ENCODE measurements around the gene CYSTM1. TPM values are rescaled to one million over a fixed set of nuclear protein-coding genes. Genes with fewer than 3 reads are reported as not detected.

The CYSTM1 gene
- total and polyA plus RNA-seq, 2 experiments from 2014 or later: 16.0 to 42.3 TPM

GRCh38 chr5:140256726-140257125, 81.7 kb downstream of the CYSTM1 start:
- DNase-seq: no peak
- no peak overlapping the region for H3K9ac ChIP-seq
- TF ChIP-seq EZH2 (IDR thresholded peaks at IDR 0.05; ENCODE audit: insufficient read depth, poor library complexity, severe bottlenecking): no peak
- no peak for TF ChIP-seq EZH2phosphoT487 (IDR thresholded peaks at IDR 0.05; ENCODE audit: insufficient read depth, low read depth)
- no peak overlapping the region for H2AFZ ChIP-seq
- H3K27me3 ChIP-seq (replicated peaks; ENCODE audit: insufficient read depth): no peaks in the 10 kb centered on the region
- peaks cover 41% of the 10 kb centered on the region for H3K4me1 ChIP-seq (ENCODE audit: insufficient read depth)
- WGBS, 2 experiments (ENCODE audit: low coverage in 1 of 2, low lambda C conversion rate in 2 of 2, missing lambda C conversion rate in 2 of 2): 93 to 98% methylated on average over 6 of the region's 6 CpGs
- in situ Hi-C loops (cut with MboI): no loop called here
- H3K36me3 ChIP-seq (ENCODE audit: low read depth): no peaks in the 10 kb centered on the region
- H3K4me2 ChIP-seq (ENCODE audit: unreplicated experiment): no peak overlapping the region
- no peak overlapping the region for H3K4me3 ChIP-seq
- peaks cover 81% of the 10 kb centered on the region for H3K79me2 ChIP-seq (ENCODE audit: insufficient read depth)
- peaks cover 39% of the 10 kb centered on the region for H3F3A ChIP-seq (ENCODE audit: insufficient read depth)
- no peak overlapping the region for H3K27ac ChIP-seq
- H3K9me3 ChIP-seq (ENCODE audit: low read depth): no peaks in the 10 kb centered on the region
- no peaks in the 10 kb centered on the region for H4K20me1 ChIP-seq (ENCODE audit: insufficient read depth)
- H3K9me2 ChIP-seq (ENCODE audit: insufficient read depth): no peaks in the 10 kb centered on the region

DNA sequence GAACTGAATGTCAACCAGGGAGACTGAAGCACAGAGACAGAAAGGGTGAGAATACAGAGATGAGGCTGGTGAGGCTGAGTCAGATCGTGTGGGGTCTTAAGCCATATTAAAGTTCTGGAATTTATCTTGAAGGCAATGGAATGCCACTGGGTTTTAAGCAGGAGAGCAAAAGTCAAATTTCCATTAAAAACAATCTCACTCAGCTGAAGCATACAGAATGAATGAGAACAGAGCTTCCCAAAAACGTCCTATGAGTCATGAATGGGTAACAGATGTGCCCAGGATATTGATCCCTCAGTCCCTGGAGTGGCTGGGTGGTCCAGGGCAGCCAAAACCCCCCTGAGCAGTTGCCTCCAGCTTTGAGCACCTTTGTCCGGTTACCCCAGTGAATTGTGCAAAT, 83.0 kb downstream of the CYSTM1 start:
- Histone ChIP-seq H3K27ac (peak overlapping the region; percentile 27), H3K9ac (no peak overlapping the region), H2AFZ (no peak overlapping the region), H3F3A (ENCODE audit: insufficient read depth) (peaks cover 33% of the 10 kb centered on the region), H3K4me1 (ENCODE audit: insufficient read depth) (peaks cover 36% of the 10 kb centered on the region), H4K20me1 (ENCODE audit: insufficient read depth) (no peaks in the 10 kb centered on the region), H3K4me3 (no peak overlapping the region), H3K4me2 (ENCODE audit: unreplicated experiment) (peak overlapping the region; percentile 64), H3K79me2 (ENCODE audit: insufficient read depth) (peaks cover 75% of the 10 kb centered on the region), H3K36me3 (ENCODE audit: low read depth) (no peaks in the 10 kb centered on the region), H3K9me3 (ENCODE audit: low read depth) (no peaks in the 10 kb centered on the region), H3K27me3 (replicated peaks; ENCODE audit: insufficient read depth) (no peaks in the 10 kb centered on the region), H3K9me2 (ENCODE audit: insufficient read depth) (no peaks in the 10 kb centered on the region)
- 18 to 21% methylated on average over 3 of the region's 3 CpGs for WGBS, 2 experiments (ENCODE audit: low coverage in 1 of 2, low lambda C conversion rate in 2 of 2, missing lambda C conversion rate in 2 of 2)
- in situ Hi-C loops (cut with MboI): no loop called here
- TF ChIP-seq EZH2phosphoT487 (IDR thresholded peaks at IDR 0.05; ENCODE audit: insufficient read depth, low read depth) (no peak), EZH2 (IDR thresholded peaks at IDR 0.05; ENCODE audit: insufficient read depth, poor library complexity, severe bottlenecking) (no peak)
- DNase-seq: peak; percentile 53

DNA sequence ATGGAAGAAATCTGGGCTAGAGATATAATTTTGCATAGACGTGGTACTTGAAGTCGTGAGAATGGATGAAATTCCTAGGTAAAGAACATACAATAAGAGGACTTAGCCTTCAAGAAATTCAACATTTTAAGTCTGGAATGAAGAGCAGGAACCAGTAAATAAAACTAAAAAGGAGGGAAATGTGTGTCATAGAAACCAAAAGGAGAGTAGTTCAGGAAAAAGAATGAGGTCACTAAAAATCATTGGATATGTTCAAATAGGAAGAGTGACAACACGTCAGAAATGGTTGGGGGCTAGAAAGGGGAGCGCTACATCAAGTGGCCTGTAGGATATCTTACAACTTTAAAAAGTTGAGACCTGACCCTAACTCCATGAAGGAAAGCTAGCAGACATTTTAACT, 83.9 kb downstream of the CYSTM1 start:
- in situ Hi-C loops (cut with MboI): no loop called here
- H3K79me2 ChIP-seq (ENCODE audit: insufficient read depth): peaks cover 70% of the 10 kb centered on the region
- 97 to 98% methylated on average over 4 of the region's 4 CpGs for WGBS, 2 experiments (ENCODE audit: low coverage in 1 of 2, low lambda C conversion rate in 2 of 2, missing lambda C conversion rate in 2 of 2)
- H3K9me2 ChIP-seq (ENCODE audit: insufficient read depth): no peaks in the 10 kb centered on the region
- peaks cover 30% of the 10 kb centered on the region for H3K4me1 ChIP-seq (ENCODE audit: insufficient read depth)
- peaks cover 25% of the 10 kb centered on the region for H3F3A ChIP-seq (ENCODE audit: insufficient read depth)
- H3K27ac ChIP-seq: no peak overlapping the region
- H4K20me1 ChIP-seq (ENCODE audit: insufficient read depth): no peaks in the 10 kb centered on the region
- no peak overlapping the region for H3K4me3 ChIP-seq
- H3K9me3 ChIP-seq (ENCODE audit: low read depth): no peaks in the 10 kb centered on the region
- H3K27me3 ChIP-seq (replicated peaks; ENCODE audit: insufficient read depth): no peaks in the 10 kb centered on the region
- no peak overlapping the region for H3K9ac ChIP-seq
- H3K4me2 ChIP-seq (ENCODE audit: unreplicated experiment): no peak overlapping the region
- TF ChIP-seq EZH2phosphoT487 (IDR thresholded peaks at IDR 0.05; ENCODE audit: insufficient read depth, low read depth): no peak
- no peak for TF ChIP-seq EZH2 (IDR thresholded peaks at IDR 0.05; ENCODE audit: insufficient read depth, poor library complexity, severe bottlenecking)
- no peak overlapping the region for H2AFZ ChIP-seq
- DNase-seq: no peak
- no peaks in the 10 kb centered on the region for H3K36me3 ChIP-seq (ENCODE audit: low read depth)

- Histone ChIP-seq H3K79me2 (ENCODE audit: insufficient read depth) (peaks cover 69% of the 10 kb centered on the region), H4K20me1 (ENCODE audit: insufficient read depth) (no peaks in the 10 kb centered on the region), H3K4me2 (ENCODE audit: unreplicated experiment) (no peak overlapping the region), H3K4me3 (no peak overlapping the region), H3K9me3 (ENCODE audit: low read depth) (no peaks in the 10 kb centered on the region), H3F3A (ENCODE audit: insufficient read depth) (peaks cover 25% of the 10 kb centered on the region), H3K9ac (no peak overlapping the region), H3K27me3 (replicated peaks; ENCODE audit: insufficient read depth) (no peaks in the 10 kb centered on the region), H3K4me1 (ENCODE audit: insufficient read depth) (peaks cover 24% of the 10 kb centered on the region), H2AFZ (no peak overlapping the region), H3K27ac (no peak overlapping the region), H3K36me3 (ENCODE audit: low read depth) (no peaks in the 10 kb centered on the region), H3K9me2 (ENCODE audit: insufficient read depth) (no peaks in the 10 kb centered on the region)
- in situ Hi-C loops (cut with MboI): no loop called here
- WGBS, 2 experiments (ENCODE audit: low coverage in 1 of 2, low lambda C conversion rate in 2 of 2, missing lambda C conversion rate in 2 of 2): 94 to 99% methylated on average over 2 of the region's 2 CpGs
- TF ChIP-seq EZH2 (IDR thresholded peaks at IDR 0.05; ENCODE audit: insufficient read depth, poor library complexity, severe bottlenecking) (no peak), EZH2phosphoT487 (IDR thresholded peaks at IDR 0.05; ENCODE audit: insufficient read depth, low read depth) (no peak)
- DNase-seq: no peak
These were observed 84.5 kb downstream of the CYSTM1 start for GRCh38 chr5:140259500-140259899.

Data from GM23248 (cell line).